Measurements from ENCODE around the gene PILRA.
"Not testable (repeated sequence)": the region's sequence is repeated elsewhere in the genome, so short reads cannot be mapped to it uniquely, and the experiment has no call there.

The PILRA gene

GRCh38 chr7:100437150-100438100 lies 64.1 kb downstream of the PILRA start:
- no peak overlapping the region for H3K27ac ChIP-seq (ENCODE audit: low read depth, low read length)
- H3K9ac ChIP-seq (ENCODE audit: low read length): no peak overlapping the region
- 0 out of 2 replicates have a peak overlapping the region, but pooled peaks have one; percentile 49 for H3K4me3 ChIP-seq (ENCODE audit: low read depth, low read length)
- 0 out of 2 replicates have a peak, but pooled peaks cover 10% of the 10 kb centered on the region for H3K4me1 ChIP-seq (ENCODE audit: control insufficient read depth, insufficient read depth, low read length)
- no peaks in the 10 kb centered on the region for H3K9me3 ChIP-seq (ENCODE audit: control insufficient read depth, insufficient read depth, low read depth, low read length)
- no peaks in the 10 kb centered on the region for H3K27me3 ChIP-seq (ENCODE audit: control insufficient read depth, insufficient read depth, low read length)
- H3K36me3 ChIP-seq (ENCODE audit: control insufficient read depth, insufficient read depth, low read length): peaks cover 25% of the 10 kb centered on the region

GRCh38 chr7:100438172-100438571 lies 64.9 kb downstream of the PILRA start:
- Histone ChIP-seq H3K27me3 (ENCODE audit: control insufficient read depth, insufficient read depth, low read length) (no peaks in the 10 kb centered on the region), H3K4me3 (ENCODE audit: low read depth, low read length) (no peak overlapping the region), H3K9ac (ENCODE audit: low read length) (no peak overlapping the region), H3K4me1 (ENCODE audit: control insufficient read depth, insufficient read depth, low read length) (0 out of 2 replicates have a peak, but pooled peaks cover 9% of the 10 kb centered on the region), H3K36me3 (ENCODE audit: control insufficient read depth, insufficient read depth, low read length) (peaks cover 17% of the 10 kb centered on the region), H3K9me3 (ENCODE audit: control insufficient read depth, insufficient read depth, low read depth, low read length) (no peaks in the 10 kb centered on the region), H3K27ac (ENCODE audit: low read depth, low read length) (no peak overlapping the region)

DNA sequence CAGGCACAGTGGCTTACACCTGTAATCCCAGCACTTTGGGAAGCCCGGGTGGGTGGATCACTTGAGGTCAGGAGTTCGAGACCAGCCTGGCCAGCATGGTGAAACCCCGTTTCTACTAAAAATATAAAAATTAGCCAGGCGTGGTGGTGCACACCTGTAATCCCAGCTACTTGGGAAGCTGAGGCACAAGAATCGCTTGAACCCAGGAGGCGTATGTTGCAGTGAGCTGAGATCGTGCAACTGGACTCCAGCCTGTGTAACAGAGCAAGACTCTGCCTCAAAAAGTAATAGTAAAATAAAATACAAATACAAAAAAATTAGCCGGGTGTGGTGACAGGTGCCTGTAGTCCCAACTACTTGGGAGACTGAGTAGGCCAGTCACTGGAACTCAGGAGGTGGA lies 65.4 kb downstream of the PILRA start:
- not testable (repeated sequence) for H3K4me1 ChIP-seq (ENCODE audit: control insufficient read depth, insufficient read depth, low read length); H3K27ac ChIP-seq (ENCODE audit: low read depth, low read length); H3K9ac ChIP-seq (ENCODE audit: low read length); H3K4me3 ChIP-seq (ENCODE audit: low read depth, low read length); H3K27me3 ChIP-seq (ENCODE audit: control insufficient read depth, insufficient read depth, low read length); H3K9me3 ChIP-seq (ENCODE audit: control insufficient read depth, insufficient read depth, low read depth, low read length)
- H3K36me3 ChIP-seq (ENCODE audit: control insufficient read depth, insufficient read depth, low read length): peaks cover 11% of the 10 kb centered on the region

DNA sequence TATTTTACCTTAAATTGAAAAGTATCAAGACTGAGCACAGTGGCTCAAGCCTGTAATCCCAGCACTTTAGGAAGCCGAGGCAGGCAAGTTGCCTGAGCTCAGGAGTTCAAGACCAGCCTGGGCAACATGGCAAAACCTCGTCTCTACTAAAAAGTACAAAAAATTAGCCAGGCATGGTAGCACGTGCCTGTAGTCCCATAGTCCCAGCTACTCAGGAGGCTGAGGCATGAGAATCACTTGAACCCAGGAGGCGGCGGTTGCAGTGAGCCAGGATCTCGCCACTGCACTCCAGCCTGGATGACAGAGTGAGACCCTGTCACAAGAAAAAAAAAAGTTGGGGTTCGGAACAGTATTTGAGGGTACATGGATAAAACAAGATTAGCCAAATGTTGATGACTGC lies 66.0 kb downstream of the PILRA start:
- H3K36me3 ChIP-seq (ENCODE audit: control insufficient read depth, insufficient read depth, low read length); H3K27me3 ChIP-seq (ENCODE audit: control insufficient read depth, insufficient read depth, low read length); H3K4me1 ChIP-seq (ENCODE audit: control insufficient read depth, insufficient read depth, low read length); H3K4me3 ChIP-seq (ENCODE audit: low read depth, low read length); H3K9me3 ChIP-seq (ENCODE audit: control insufficient read depth, insufficient read depth, low read depth, low read length); H3K9ac ChIP-seq (ENCODE audit: low read length); H3K27ac ChIP-seq (ENCODE audit: low read depth, low read length): not testable (repeated sequence)

DNA sequence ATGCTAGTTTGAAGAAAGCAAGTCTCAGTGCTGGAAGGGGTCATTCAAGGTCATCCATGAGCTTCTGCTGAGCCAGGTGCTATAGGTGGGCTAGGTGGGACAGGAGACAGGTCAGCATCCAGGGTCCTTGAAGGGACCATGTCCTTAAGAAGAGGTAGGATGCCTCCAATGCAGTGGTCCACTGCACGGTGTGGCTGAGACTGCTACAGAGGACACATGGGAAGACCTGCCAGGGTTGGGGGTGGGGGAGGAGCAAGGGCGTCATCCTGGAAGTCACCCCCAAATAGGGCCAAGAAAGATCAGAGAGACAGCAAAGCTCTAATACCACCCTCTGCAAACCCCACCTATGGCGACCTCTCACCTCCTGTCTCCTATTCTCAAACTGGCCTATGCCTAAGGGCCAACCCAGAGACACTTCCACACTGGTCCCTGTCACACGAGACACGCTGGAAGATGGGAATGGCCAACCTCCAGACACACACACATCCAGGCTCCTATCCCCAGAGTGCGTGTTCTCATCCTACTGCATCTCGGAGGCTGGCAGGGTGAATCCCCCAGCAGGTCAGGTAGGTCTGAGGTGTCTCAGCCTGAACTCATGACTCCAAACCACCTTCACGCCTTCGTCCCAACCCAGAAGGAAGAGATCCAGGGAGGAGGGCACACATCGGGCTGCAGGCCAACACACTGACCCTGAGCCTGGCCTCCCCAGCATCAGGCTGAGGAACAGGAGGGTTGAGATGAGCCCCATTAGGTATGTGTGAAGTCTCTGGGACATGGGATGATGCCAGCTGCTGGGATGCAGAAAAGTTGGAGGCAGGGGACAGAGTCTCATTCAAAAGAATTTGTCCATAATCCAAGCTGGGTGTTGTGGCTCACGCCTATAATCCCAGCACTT lies 68.6 kb downstream of the PILRA start:
- Histone ChIP-seq H3K4me3 (ENCODE audit: low read depth, low read length) (no peak overlapping the region), H3K36me3 (ENCODE audit: control insufficient read depth, insufficient read depth, low read length) (no peaks in the 10 kb centered on the region), H3K27me3 (ENCODE audit: control insufficient read depth, insufficient read depth, low read length) (no peaks in the 10 kb centered on the region), H3K27ac (ENCODE audit: low read depth, low read length) (no peak overlapping the region), H3K9me3 (ENCODE audit: control insufficient read depth, insufficient read depth, low read depth, low read length) (no peaks in the 10 kb centered on the region), H3K9ac (ENCODE audit: low read length) (no peak overlapping the region), H3K4me1 (ENCODE audit: control insufficient read depth, insufficient read depth, low read length) (peaks cover 9% of the 10 kb centered on the region)

- Histone ChIP-seq H3K9me3 (ENCODE audit: control insufficient read depth, insufficient read depth, low read depth, low read length) (no peaks in the 10 kb centered on the region), H3K4me3 (ENCODE audit: low read depth, low read length) (no peak overlapping the region), H3K4me1 (ENCODE audit: control insufficient read depth, insufficient read depth, low read length) (peaks cover 9% of the 10 kb centered on the region), H3K36me3 (ENCODE audit: control insufficient read depth, insufficient read depth, low read length) (no peaks in the 10 kb centered on the region), H3K27me3 (ENCODE audit: control insufficient read depth, insufficient read depth, low read length) (no peaks in the 10 kb centered on the region), H3K9ac (ENCODE audit: low read length) (no peak overlapping the region), H3K27ac (ENCODE audit: low read depth, low read length) (no peak overlapping the region)
These were observed 70.0 kb downstream of the PILRA start for GRCh38 chr7:100443096-100443840.

DNA sequence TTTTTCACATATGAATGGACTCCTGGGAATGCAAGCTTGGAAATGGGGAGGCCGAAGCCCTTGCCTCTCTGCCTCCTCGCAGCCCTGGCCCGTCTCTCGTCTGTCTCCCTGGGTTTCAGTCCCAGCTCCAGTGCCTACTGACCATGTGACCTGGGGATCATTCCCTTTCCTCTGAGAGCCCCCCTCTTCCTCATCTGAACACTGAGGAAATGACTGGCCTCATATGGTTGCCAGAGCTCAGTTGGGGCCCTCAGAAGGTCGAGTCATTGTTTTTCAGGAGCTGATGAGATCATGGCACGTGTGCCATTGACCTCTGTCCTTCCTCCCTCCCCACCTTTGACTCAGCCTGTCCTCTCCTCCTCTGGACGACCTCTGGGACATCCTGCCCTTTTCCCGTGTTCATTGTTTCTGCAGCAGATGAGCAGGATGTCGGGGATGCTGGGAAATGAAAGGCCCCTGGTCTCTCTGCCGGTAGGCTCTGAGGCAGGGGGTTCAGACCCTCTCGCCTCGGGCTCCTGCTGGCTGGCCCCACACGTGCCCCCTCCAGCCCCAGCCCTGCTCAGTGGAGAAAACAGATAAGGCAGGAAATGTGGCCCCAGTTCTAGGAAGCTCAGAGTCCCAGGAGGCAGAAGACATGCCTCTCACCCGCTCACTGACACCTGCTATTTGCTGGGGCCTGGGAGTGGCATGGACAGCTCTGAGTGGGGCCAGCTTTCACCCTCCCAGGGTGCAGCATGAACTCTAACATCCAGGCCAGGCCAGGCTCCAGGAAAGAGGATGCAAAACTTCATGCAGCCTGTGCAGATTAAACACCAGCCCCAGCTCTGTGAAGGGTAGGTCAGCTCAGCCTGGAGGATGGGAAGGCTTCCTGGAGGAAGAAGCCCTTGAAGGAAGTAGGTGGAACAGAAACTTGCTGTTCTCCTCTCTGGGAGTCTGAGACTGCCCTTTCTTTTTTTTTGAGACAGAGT lies 71.3 kb downstream of the PILRA start:
- peaks cover 9% of the 10 kb centered on the region for H3K4me1 ChIP-seq (ENCODE audit: control insufficient read depth, insufficient read depth, low read length)
- H3K9ac ChIP-seq (ENCODE audit: low read length): no peak overlapping the region
- no peaks in the 10 kb centered on the region for H3K27me3 ChIP-seq (ENCODE audit: control insufficient read depth, insufficient read depth, low read length)
- H3K9me3 ChIP-seq (ENCODE audit: control insufficient read depth, insufficient read depth, low read depth, low read length): no peaks in the 10 kb centered on the region
- H3K4me3 ChIP-seq (ENCODE audit: low read depth, low read length): no peak overlapping the region
- H3K27ac ChIP-seq (ENCODE audit: low read depth, low read length): no peak overlapping the region
- no peaks in the 10 kb centered on the region for H3K36me3 ChIP-seq (ENCODE audit: control insufficient read depth, insufficient read depth, low read length)

DNA sequence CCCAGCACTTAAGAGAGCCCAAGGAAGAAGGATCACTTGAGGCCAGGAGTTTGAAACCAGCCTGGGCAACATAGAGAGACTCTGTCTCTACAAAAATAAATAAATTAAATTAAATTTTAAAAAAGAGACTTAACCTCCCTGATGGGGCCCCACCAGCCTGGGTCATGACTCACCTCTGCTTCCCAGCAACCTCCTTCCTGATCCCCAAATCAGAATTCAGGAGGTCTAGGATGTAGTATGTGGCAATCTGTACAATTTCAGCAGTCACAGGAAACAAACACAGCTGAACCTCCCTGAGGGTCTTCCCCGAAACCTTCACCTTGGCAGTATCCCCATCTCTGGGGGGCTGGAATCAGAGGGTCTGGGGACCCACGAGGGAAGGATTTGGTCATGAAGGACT lies 72.8 kb downstream of the PILRA start:
- Histone ChIP-seq H3K9ac (ENCODE audit: low read length) (no peak overlapping the region), H3K4me3 (ENCODE audit: low read depth, low read length) (no peak overlapping the region), H3K4me1 (ENCODE audit: control insufficient read depth, insufficient read depth, low read length) (peaks cover 9% of the 10 kb centered on the region), H3K36me3 (ENCODE audit: control insufficient read depth, insufficient read depth, low read length) (no peaks in the 10 kb centered on the region), H3K9me3 (ENCODE audit: control insufficient read depth, insufficient read depth, low read depth, low read length) (no peaks in the 10 kb centered on the region), H3K27me3 (ENCODE audit: control insufficient read depth, insufficient read depth, low read length) (no peaks in the 10 kb centered on the region), H3K27ac (ENCODE audit: low read depth, low read length) (no peak overlapping the region)

GRCh38 chr7:100447363-100447762 lies 74.1 kb downstream of the PILRA start:
- not testable (repeated sequence) for H3K9ac ChIP-seq (ENCODE audit: low read length); H3K27me3 ChIP-seq (ENCODE audit: control insufficient read depth, insufficient read depth, low read length); H3K36me3 ChIP-seq (ENCODE audit: control insufficient read depth, insufficient read depth, low read length); H3K27ac ChIP-seq (ENCODE audit: low read depth, low read length); H3K9me3 ChIP-seq (ENCODE audit: control insufficient read depth, insufficient read depth, low read depth, low read length); H3K4me1 ChIP-seq (ENCODE audit: control insufficient read depth, insufficient read depth, low read length); H3K4me3 ChIP-seq (ENCODE audit: low read depth, low read length)
